Measurements from ENCODE around the gene STARD13. TPM values are rescaled to one million over a fixed set of nuclear protein-coding genes. Genes with fewer than 3 reads are reported as not detected.

Gene STARD13
- total RNA-seq, 1 experiment from 2014 or later: 4.1 TPM

DNA sequence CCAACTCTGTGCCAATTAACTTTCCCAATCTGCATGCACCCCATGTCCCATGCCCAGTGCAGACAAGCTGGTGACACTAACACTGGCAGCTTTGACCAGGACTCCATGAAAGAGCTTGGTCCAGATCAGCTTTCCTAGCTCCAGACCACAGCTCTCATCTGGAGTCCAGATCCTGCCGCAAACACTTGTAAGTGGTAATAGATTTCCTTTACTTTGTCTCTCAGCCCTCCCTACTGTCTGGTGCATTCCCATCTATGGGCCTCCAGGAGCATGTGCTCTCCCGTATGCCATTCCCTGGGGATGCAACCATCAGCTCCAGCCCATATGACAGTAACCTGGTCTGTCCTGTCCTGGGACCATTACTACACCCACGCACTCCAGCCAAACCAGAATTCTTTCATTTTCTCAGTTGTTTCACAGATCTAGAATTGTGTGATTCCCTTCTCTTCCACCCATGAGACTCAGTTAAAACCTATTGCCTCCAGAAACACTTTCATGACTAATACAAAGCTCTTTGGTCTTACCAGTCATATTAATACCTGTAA, 4.9 kb upstream of the STARD13 start:
- ATAC-seq: no peak
- no peaks in the 10 kb centered on the region for H3K36me3 ChIP-seq (ENCODE audit: control insufficient read depth in 1 of 2, insufficient read depth in 2 of 2, low read length in 2 of 2)
- H3K27ac ChIP-seq (ENCODE audit: low read depth, low read length): no peak overlapping the region
- no peak for DNase-seq (ENCODE audit: low read depth, low spot score)
- intact Hi-C loops (cut with micrococcal nuclease): no loop called here
- no peak overlapping the region for H2AFZ ChIP-seq (ENCODE audit: low read depth, low read length, poor library complexity, severe bottlenecking)
- no peak overlapping the region for H3K4me2 ChIP-seq (ENCODE audit: low read length)
- H3K4me3 ChIP-seq (replicated peaks in 1 of 2; ENCODE audit: low read depth in 1 of 2, low read length in 2 of 2): no peak overlapping the region
- CTCF ChIA-PET: no interaction called here
- no peaks in the 10 kb centered on the region for H3K9me2 ChIP-seq (ENCODE audit: insufficient read depth)
- TF ChIP-seq, protein P1, sequence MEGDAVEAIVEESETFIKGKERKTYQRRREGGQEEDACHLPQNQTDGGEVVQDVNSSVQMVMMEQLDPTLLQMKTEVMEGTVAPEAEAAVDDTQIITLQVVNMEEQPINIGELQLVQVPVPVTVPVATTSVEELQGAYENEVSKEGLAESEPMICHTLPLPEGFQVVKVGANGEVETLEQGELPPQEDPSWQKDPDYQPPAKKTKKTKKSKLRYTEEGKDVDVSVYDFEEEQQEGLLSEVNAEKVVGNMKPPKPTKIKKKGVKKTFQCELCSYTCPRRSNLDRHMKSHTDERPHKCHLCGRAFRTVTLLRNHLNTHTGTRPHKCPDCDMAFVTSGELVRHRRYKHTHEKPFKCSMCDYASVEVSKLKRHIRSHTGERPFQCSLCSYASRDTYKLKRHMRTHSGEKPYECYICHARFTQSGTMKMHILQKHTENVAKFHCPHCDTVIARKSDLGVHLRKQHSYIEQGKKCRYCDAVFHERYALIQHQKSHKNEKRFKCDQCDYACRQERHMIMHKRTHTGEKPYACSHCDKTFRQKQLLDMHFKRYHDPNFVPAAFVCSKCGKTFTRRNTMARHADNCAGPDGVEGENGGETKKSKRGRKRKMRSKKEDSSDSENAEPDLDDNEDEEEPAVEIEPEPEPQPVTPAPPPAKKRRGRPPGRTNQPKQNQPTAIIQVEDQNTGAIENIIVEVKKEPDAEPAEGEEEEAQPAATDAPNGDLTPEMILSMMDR (IDR thresholded peaks at IDR 0.05 in 2 of 3, conservative IDR thresholded peaks at IDR 0.05 in 1 of 3; ENCODE audit: borderline replicate concordance in 1 of 3, insufficient read depth in 1 of 3, low read depth in 2 of 3, low read length in 2 of 3): no peak
- TF ChIP-seq ZNF274 (IDR thresholded peaks at IDR 0.05; ENCODE audit: low read depth, low read length) (no peak), SIN3A (IDR thresholded peaks at IDR 0.05; ENCODE audit: low read depth) (no peak), EGR1 (IDR thresholded peaks at IDR 0.05; ENCODE audit: low read depth) (no peak), SRF (IDR thresholded peaks at IDR 0.05; ENCODE audit: low read depth) (no peak), ELF1 (IDR thresholded peaks at IDR 0.05; ENCODE audit: borderline replicate concordance, low read depth) (no peak), CEBPB (IDR thresholded peaks at IDR 0.05; ENCODE audit: low read depth) (no peak), SP1 (IDR thresholded peaks at IDR 0.05; ENCODE audit: low read depth) (no peak), YY1 (IDR thresholded peaks at IDR 0.05; ENCODE audit: extremely low read depth, insufficient replicate concordance, low read depth, low read length) (no peak), POLR2AphosphoS5 (IDR thresholded peaks at IDR 0.05; ENCODE audit: low read depth, low read length) (no peak), POLR2A (IDR thresholded peaks at IDR 0.05; ENCODE audit: borderline replicate concordance, extremely low read depth, insufficient read depth, insufficient read length) (no peak), EZH2 (IDR thresholded peaks at IDR 0.05) (no peak)
- TF ChIP-seq, protein P2, sequence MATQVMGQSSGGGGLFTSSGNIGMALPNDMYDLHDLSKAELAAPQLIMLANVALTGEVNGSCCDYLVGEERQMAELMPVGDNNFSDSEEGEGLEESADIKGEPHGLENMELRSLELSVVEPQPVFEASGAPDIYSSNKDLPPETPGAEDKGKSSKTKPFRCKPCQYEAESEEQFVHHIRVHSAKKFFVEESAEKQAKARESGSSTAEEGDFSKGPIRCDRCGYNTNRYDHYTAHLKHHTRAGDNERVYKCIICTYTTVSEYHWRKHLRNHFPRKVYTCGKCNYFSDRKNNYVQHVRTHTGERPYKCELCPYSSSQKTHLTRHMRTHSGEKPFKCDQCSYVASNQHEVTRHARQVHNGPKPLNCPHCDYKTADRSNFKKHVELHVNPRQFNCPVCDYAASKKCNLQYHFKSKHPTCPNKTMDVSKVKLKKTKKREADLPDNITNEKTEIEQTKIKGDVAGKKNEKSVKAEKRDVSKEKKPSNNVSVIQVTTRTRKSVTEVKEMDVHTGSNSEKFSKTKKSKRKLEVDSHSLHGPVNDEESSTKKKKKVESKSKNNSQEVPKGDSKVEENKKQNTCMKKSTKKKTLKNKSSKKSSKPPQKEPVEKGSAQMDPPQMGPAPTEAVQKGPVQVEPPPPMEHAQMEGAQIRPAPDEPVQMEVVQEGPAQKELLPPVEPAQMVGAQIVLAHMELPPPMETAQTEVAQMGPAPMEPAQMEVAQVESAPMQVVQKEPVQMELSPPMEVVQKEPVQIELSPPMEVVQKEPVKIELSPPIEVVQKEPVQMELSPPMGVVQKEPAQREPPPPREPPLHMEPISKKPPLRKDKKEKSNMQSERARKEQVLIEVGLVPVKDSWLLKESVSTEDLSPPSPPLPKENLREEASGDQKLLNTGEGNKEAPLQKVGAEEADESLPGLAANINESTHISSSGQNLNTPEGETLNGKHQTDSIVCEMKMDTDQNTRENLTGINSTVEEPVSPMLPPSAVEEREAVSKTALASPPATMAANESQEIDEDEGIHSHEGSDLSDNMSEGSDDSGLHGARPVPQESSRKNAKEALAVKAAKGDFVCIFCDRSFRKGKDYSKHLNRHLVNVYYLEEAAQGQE (IDR thresholded peaks at IDR 0.05; ENCODE audit: low read depth): no peak
- TF ChIP-seq, protein P3, sequence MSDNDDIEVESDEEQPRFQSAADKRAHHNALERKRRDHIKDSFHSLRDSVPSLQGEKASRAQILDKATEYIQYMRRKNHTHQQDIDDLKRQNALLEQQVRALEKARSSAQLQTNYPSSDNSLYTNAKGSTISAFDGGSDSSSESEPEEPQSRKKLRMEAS (IDR thresholded peaks at IDR 0.05): no peak
- TF ChIP-seq, protein P4, sequence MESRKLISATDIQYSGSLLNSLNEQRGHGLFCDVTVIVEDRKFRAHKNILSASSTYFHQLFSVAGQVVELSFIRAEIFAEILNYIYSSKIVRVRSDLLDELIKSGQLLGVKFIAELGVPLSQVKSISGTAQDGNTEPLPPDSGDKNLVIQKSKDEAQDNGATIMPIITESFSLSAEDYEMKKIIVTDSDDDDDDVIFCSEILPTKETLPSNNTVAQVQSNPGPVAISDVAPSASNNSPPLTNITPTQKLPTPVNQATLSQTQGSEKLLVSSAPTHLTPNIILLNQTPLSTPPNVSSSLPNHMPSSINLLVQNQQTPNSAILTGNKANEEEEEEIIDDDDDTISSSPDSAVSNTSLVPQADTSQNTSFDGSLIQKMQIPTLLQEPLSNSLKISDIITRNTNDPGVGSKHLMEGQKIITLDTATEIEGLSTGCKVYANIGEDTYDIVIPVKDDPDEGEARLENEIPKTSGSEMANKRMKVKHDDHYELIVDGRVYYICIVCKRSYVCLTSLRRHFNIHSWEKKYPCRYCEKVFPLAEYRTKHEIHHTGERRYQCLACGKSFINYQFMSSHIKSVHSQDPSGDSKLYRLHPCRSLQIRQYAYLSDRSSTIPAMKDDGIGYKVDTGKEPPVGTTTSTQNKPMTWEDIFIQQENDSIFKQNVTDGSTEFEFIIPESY (IDR thresholded peaks at IDR 0.05; ENCODE audit: extremely low read depth, insufficient replicate concordance, low read length): no peak
- no peaks in the 10 kb centered on the region for H3K9me3 ChIP-seq (ENCODE audit: control insufficient read depth in 1 of 2, insufficient read depth in 1 of 2, low read depth in 1 of 2, low read length in 2 of 2)
- H3K27me3 ChIP-seq (ENCODE audit: insufficient read depth, low read length): no peaks in the 10 kb centered on the region
- POLR2A ChIA-PET: no interaction called here
- H3K79me2 ChIP-seq (ENCODE audit: insufficient read depth, low read length): no peaks in the 10 kb centered on the region
- H4K20me1 ChIP-seq (ENCODE audit: insufficient read depth): no peaks in the 10 kb centered on the region
- RAD21 ChIA-PET (ENCODE audit: low non-redundant PET in 1 of 2, low total read pairs in 2 of 2, uncharacterized antibody in 2 of 2, unreplicated experiment in 2 of 2): no interaction called here
- no peak overlapping the region for H3K9ac ChIP-seq (ENCODE audit: low read length)
- no TSS peak for BruUV-seq (replicated peaks)
- H3K4me1 ChIP-seq (ENCODE audit: control insufficient read depth in 1 of 2, insufficient read depth in 2 of 2, low read length in 2 of 2): peaks cover 0 to 7% of the 10 kb centered on the region in 2 experiments; a peak in 3 of 4 replicates
